ENCODE measurements around the gene IGSF21.

DNA sequence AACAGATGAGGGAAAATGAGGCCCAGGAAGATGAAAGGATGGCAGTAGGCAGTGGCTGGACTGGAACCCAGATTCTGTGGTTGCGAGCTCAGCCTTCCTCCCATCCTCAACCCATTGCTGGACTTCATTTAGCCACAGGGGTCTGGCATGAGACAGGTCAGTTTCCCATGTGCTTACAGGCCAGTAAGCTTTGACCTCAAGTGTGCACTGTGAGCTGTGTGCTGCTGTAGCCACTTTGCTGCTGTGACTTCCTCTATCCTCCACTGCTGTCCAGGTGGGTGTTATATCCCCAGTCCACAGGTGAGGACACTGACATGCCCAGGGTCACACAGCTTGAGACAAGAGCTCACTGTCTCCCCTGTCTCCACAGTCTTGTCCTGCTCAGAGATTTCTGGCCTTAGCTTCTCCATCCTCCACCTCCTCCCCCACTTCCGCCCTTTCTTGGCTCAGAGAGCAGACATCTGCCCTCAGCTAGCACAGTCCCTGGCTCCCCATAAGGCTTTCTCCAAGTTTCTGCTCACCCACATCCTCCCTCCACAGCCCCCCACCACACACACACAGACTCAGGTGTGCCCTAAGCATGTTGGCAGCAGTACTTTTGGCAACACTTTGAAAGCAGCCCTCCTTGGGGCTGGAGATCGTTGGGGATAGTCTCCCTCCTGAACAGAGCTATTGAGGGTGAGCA, 7.3 kb downstream of the IGSF21 start:
- TF ChIP-seq, protein P1, sequence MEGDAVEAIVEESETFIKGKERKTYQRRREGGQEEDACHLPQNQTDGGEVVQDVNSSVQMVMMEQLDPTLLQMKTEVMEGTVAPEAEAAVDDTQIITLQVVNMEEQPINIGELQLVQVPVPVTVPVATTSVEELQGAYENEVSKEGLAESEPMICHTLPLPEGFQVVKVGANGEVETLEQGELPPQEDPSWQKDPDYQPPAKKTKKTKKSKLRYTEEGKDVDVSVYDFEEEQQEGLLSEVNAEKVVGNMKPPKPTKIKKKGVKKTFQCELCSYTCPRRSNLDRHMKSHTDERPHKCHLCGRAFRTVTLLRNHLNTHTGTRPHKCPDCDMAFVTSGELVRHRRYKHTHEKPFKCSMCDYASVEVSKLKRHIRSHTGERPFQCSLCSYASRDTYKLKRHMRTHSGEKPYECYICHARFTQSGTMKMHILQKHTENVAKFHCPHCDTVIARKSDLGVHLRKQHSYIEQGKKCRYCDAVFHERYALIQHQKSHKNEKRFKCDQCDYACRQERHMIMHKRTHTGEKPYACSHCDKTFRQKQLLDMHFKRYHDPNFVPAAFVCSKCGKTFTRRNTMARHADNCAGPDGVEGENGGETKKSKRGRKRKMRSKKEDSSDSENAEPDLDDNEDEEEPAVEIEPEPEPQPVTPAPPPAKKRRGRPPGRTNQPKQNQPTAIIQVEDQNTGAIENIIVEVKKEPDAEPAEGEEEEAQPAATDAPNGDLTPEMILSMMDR (IDR thresholded peaks at IDR 0.05): no peak
- TF ChIP-seq POLR2A (IDR thresholded peaks at IDR 0.05): no peak

Data from thyroid gland (tissue), 4 donors.